HG03196 (cell line): ENCODE measurements around the gene OR2T6.
"Not testable (repeated sequence)": the region's sequence is repeated elsewhere in the genome, so short reads cannot be mapped to it uniquely, and the experiment has no call there.

Experiments
- ATAC-seq: cut with Tn5 transposase; IDR thresholded peaks from one replicate; pipeline ENCODE4 v1.9.1; 2021; ENCODE audit not compliant: unreplicated experiment

The OR2T6 gene

DNA sequence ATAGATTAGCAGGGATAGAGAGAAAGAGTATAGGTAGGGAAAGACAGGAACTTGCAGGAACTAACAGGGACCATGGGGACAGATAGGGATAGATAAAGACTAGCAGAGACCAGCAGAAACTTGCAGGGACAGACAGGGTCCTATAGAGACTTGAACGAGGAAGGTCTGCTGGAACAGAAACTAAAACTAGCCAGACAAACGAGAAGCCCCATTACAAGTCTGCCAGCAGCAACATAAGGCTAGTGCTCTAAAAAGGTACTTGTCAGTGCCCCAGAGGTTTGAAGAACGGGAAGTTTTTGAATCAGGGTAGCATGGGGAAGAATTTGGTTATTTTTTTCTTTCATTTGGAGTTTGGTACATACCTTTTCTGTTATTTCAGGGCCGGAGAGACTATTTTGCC, 56.7 kb downstream of the OR2T6 start:
- not testable (repeated sequence) for ATAC-seq

DNA sequence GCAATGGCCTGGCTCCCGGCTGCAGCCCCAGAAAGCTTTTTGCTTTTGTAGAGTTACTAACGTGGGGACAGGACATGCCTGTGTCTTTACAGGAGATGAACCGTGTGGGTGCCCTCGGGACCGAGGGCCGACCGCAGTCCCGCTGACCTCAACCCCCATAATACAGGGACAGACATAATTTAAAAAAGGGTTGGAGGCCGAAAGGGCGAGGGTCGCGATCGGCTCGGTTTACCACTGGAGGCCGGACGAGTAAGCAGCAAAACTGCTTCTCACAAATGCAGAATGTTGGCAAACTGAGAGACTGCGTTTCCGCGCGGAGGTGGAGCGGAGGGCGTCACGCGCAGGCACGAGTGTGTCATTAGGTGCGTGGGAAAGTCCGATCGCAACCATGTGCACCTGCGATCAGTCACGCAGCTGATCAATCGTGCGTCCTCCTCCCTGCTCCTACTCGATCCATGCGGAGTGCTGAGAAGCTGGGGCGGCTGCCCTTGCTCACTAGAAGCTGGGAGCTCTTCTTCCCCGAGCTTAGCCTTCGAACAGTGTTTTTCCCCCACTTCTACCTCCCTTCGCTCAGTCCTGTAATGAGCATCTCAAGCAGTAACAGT, 58.4 kb downstream of the OR2T6 start:
- ATAC-seq = not testable (repeated sequence)

- ATAC-seq = not testable (repeated sequence)
Observed at GRCh38 chr1:248434913-248435312, 59.4 kb downstream of the OR2T6 start.

DNA sequence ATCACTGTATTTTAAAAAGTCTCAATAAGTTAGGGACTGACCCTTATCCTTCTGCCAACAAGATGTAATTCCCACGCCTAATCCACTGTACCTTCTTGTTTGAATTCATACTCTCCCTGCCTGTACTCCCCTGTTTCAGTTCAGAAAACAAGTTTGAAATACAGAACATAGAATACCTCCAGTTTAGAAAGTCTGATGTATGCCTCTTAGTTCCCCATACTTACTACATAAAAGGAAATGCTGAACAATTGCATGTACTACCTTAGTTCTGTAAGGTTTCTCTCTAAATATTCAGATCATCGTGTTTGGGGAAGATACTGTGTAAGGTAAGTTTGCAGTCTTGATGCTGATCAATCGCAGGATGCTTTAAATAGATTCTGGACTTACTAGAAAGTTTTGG, 60.8 kb downstream of the OR2T6 start:
- not testable (repeated sequence) for ATAC-seq

DNA sequence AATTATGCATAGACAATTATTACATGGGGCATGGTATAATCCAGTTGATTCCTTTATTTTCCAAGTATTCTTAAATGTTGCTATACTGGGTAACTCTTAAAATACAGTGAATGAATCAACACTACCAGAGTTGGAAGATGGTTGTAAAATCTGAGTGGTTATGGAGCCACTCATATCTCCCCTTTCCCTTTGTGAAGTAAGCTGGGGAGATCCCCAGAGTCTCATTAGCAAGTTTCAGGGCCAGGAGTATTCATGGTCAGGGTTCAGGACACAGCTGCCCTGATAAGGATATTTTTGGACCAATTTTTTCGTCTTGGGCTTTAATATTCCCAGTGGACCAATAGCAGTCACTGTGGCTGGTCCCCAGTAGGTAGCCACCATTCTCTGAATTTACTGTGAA, 63.1 kb downstream of the OR2T6 start:
- ATAC-seq = not testable (repeated sequence)

- not testable (repeated sequence) for ATAC-seq
Observed at GRCh38 chr1:248439283-248439682, 63.7 kb downstream of the OR2T6 start.
